Lower leg skin (tissue), 3 donors: ENCODE measurements around the gene HMHB1.

ENCODE experiments used
- POLR2A ChIP-seq, 2 donors: fragments of 450-650 bp; IDR thresholded peaks; one replicate each; pipeline ENCODE4 v1.6.1; 2016 to 2017; ENCODE audit warnings: antibody characterized with exemption in 2 of 2, mild to moderate bottlenecking in 1 of 2, moderate library complexity in 1 of 2
- TF ChIP-seq, protein P1 (sequence below), 3 donors: fragments of 450-650 bp; IDR thresholded peaks; one replicate each; pipeline ENCODE4 v1.5.1; 2016; ENCODE audit warnings: antibody characterized with exemption in 3 of 3, mild to moderate bottlenecking in 3 of 3, moderate library complexity in 2 of 3

- TF ChIP-seq, protein P1, sequence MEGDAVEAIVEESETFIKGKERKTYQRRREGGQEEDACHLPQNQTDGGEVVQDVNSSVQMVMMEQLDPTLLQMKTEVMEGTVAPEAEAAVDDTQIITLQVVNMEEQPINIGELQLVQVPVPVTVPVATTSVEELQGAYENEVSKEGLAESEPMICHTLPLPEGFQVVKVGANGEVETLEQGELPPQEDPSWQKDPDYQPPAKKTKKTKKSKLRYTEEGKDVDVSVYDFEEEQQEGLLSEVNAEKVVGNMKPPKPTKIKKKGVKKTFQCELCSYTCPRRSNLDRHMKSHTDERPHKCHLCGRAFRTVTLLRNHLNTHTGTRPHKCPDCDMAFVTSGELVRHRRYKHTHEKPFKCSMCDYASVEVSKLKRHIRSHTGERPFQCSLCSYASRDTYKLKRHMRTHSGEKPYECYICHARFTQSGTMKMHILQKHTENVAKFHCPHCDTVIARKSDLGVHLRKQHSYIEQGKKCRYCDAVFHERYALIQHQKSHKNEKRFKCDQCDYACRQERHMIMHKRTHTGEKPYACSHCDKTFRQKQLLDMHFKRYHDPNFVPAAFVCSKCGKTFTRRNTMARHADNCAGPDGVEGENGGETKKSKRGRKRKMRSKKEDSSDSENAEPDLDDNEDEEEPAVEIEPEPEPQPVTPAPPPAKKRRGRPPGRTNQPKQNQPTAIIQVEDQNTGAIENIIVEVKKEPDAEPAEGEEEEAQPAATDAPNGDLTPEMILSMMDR (IDR thresholded peaks at IDR 0.05): no peak
- no peak for TF ChIP-seq POLR2A (IDR thresholded peaks at IDR 0.05)
These were observed 29.9 kb upstream of the HMHB1 start for GRCh38 chr5:143781993-143782520.
